K562 (cell line): ENCODE measurements around the gene ANXA8. TPM values are rescaled to one million over a fixed set of nuclear protein-coding genes. Genes with fewer than 3 reads are reported as not detected.
"Not testable (repeated sequence)": the region's sequence is repeated elsewhere in the genome, so short reads cannot be mapped to it uniquely, and the experiment has no call there.

Experiments
- ATAC-seq: fragments of 200-7000 bp; cut with Tn5 transposase; 3 replicates; pipeline ENCODE4 v1.9.1; 2020; ENCODE audit warnings: moderate library complexity
- BruUV-seq: library from RNA; stranded (reverse); fragments of 400-500 nt; replicated peaks from 2 replicates; lab custom pipeline; 2021; lab: Mats Ljungman, UMichigan
- CTCF ChIA-PET: fragments of 300-600 bp; formaldehyde crosslinking; extraction: SDS; loops from one replicate; lab custom pipeline; 2021; ENCODE audit warnings: low intra/inter-chr PET ratio; lab: Yijun Ruan, JAX
- POLR2A ChIA-PET: fragments of 300-600, 350-650 bp; sonication (Branson Sonifier 250); formaldehyde crosslinking; extraction: SDS; loops from one replicate; lab custom pipeline; 2021; ENCODE audit warnings: antibody characterized with exemption, inconsistent platforms; lab: Yijun Ruan, JAX
- DNase-seq, 4 experiments: peaks; one replicate each; pipeline versions ENCODE4 v3.0.0 to v3.0.0-alpha.2; 2011 to 2018; ENCODE audit warnings: low spot score in 3 of 4, mixed read lengths in 3 of 4; ENCODE audit errors: extremely low read depth in 1 of 4
- FAIRE-seq: peaks from 2 replicates; lab custom pipeline; 2011; peaks lifted over from hg19 to GRCh38; lab: Jason Lieb, UNC
- H2AFZ ChIP-seq: 2 replicates; pipeline ENCODE4 v1.6.0; 2011; ENCODE audit warnings: low read depth, low read length, control low read depth, inconsistent platforms
- H3K27ac ChIP-seq: fragments of 200-600 bp; 3 replicates; pipeline ENCODE4 v1.8.0; 2011; ENCODE audit warnings: low read depth, mild to moderate bottlenecking, control low read depth, inconsistent platforms, low read length, moderate library complexity, mixed read lengths; ENCODE audit errors: extremely low read depth
- H3K27me3 ChIP-seq, 2 experiments: fragments of 300-600 bp in 1 of 2; 2 replicates in 1 of 2; 3 replicates in 1 of 2; pipeline versions ENCODE4 v1.6.0 to v1.8.0; 2011; ENCODE audit warnings: inconsistent platforms in 2 of 2, low read length in 2 of 2, mild to moderate bottlenecking in 1 of 2, mixed read lengths in 1 of 2, moderate library complexity in 1 of 2; ENCODE audit not compliant: control insufficient read depth in 2 of 2, insufficient read depth in 2 of 2
- H3K36me3 ChIP-seq: fragments of 300-600 bp; 3 replicates; pipeline ENCODE4 v1.8.0; 2011; ENCODE audit warnings: mild to moderate bottlenecking, low read length, inconsistent platforms; ENCODE audit not compliant: control insufficient read depth, insufficient read depth
- H3K4me1 ChIP-seq, 2 experiments: fragments of 200-600 bp in 1 of 2; replicated peaks in 1 of 2; 2 replicates in 1 of 2; 3 replicates in 1 of 2; pipeline versions ENCODE4 v1.5.1 to v1.8.0; 2011; ENCODE audit warnings: inconsistent platforms in 2 of 2, low read length in 2 of 2, mild to moderate bottlenecking in 1 of 2, mixed read lengths in 1 of 2, moderate library complexity in 1 of 2; ENCODE audit not compliant: control insufficient read depth in 2 of 2, insufficient read depth in 2 of 2
- H3K4me2 ChIP-seq: 2 replicates; pipeline ENCODE4 v1.6.1; 2011; ENCODE audit warnings: low read length, control low read depth, inconsistent platforms, mixed read lengths; ENCODE audit not compliant: insufficient read depth
- H3K4me3 ChIP-seq: fragments of 200-600 bp; sonication (generic), shearing (Covaris generic); 2 replicates; pipeline ENCODE4 v1.5.1; 2016; ENCODE audit warnings: control low read depth, inconsistent platforms
- H3K79me2 ChIP-seq: fragments of 200-600 bp; 3 replicates; pipeline ENCODE4 v1.8.0; 2011; ENCODE audit warnings: low read length, inconsistent platforms; ENCODE audit not compliant: control insufficient read depth, insufficient read depth
- H3K9ac ChIP-seq, 2 experiments: 2 replicates each; pipeline versions ENCODE4 v1.6.0 to v1.6.1; 2011; ENCODE audit warnings: low read depth in 2 of 2, low read length in 2 of 2, control low read depth in 1 of 2, inconsistent platforms in 1 of 2, mild to moderate bottlenecking in 1 of 2, mixed read lengths in 1 of 2; ENCODE audit not compliant: insufficient read depth in 1 of 2
- H3K9me1 ChIP-seq: one replicate; pipeline ENCODE4 v1.6.0; 2011; ENCODE audit warnings: inconsistent platforms, mild to moderate bottlenecking, low read length, moderate library complexity; ENCODE audit not compliant: control insufficient read depth, insufficient read depth
- H3K9me3 ChIP-seq: replicated peaks from 2 replicates; pipeline ENCODE4 v1.5.1; 2011; ENCODE audit warnings: low read depth, low read length, inconsistent platforms; ENCODE audit not compliant: control insufficient read depth, insufficient read depth
- H4K20me1 ChIP-seq: replicated peaks from 2 replicates; pipeline ENCODE4 v1.6.1; 2011; ENCODE audit warnings: low read length, inconsistent platforms, mixed read lengths; ENCODE audit not compliant: control insufficient read depth, insufficient read depth
- WGBS: fragments of 100-300 bp; shearing (Covaris generic); methylation state at CpG from one replicate; pipeline ENCODE4 v1.1.6; 2016; ENCODE audit warnings: low coverage, mixed read lengths; ENCODE audit not compliant: insufficient coverage; ENCODE audit errors: missing lambda C conversion rate; 5-methylcytosine and 5-hydroxymethylcytosine counted together
- in situ Hi-C: fragments of 300-500 bp; cut with MboI; formaldehyde crosslinking; loops from 4 replicates; pipeline ENCODE4 v1.15.0; 2018; ENCODE audit warnings: inconsistent platforms, mixed read lengths
- intact Hi-C: fragments of 100-400 bp; cut with micrococcal nuclease; formaldehyde crosslinking; loops from 2 replicates; pipeline ENCODE4 v1.14.2; 2022
- polyA plus RNA-seq, 8 experiments: library from polyadenylated mRNA; depleted of rRNA in 4 of 8; stranded (reverse) in 5 of 8; unstranded in 3 of 8; fragments of >200 nt; fragmentation: Nextera tagmentation in 2 of 8; fragmentation: Illumina TruSeq in 1 of 8; extraction: Ambion mirVana in 2 of 8; extraction: Trizol in 1 of 8; gene quantifications; 2 replicates each; pipeline versions ENCODE4 v1.2.1 to v1.2.3, GENCODE V29; 2011 to 2014; ENCODE audit warnings: inconsistent platforms in 1 of 8, missing spikeins in 1 of 8
- total RNA-seq, 7 experiments: library from RNA; depleted of rRNA in 6 of 7; stranded (reverse); fragments of >200 nt in 6 of 7; fragmentation: Illumina TruSeq in 2 of 7; extraction: Trizol in 2 of 7; gene quantifications; 2 replicates each; pipeline versions ENCODE4 v1.2.1 to v1.2.3, GENCODE V29; 2011 to 2021; ENCODE audit warnings: low replicate concordance in 1 of 7

The ANXA8 gene
- total and polyA plus RNA-seq, 9 of the 15 experiments (the other 6 are each of a cell fraction or from before 2014, with no cell fraction given), result not detected

DNA sequence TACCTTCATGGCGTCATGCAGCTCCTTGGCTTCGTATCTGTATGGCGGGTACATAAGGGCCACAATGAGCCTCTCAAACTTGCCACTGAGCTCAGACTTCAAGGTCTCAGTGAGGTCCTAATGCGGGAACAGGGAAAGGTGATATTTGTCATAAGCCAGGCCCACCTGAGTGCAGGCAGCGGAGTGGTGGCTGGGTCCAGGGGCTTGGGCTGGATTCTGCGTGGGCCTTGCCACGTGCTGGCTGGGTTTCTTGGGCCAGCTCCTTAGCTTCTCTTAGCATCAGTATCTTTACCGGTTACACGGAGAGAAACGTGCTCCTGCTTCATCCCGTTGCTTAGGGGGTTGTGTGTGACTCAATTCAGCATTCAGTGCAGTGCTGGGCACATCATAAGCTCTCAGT, 6.8 kb downstream of the ANXA8 start:
- H3K79me2 ChIP-seq, H3K9me3 ChIP-seq, H4K20me1 ChIP-seq, H3K27me3 ChIP-seq, H3K9me1 ChIP-seq, BruUV-seq, H3K4me1 ChIP-seq, H3K4me2 ChIP-seq, CTCF ChIA-PET, H2AFZ ChIP-seq, POLR2A ChIA-PET, in situ Hi-C loops, H3K9ac ChIP-seq, FAIRE-seq, intact Hi-C loops, H3K36me3 ChIP-seq, DNase-seq, ATAC-seq, H3K27ac ChIP-seq, H3K4me3 ChIP-seq: not testable (repeated sequence)
- WGBS, result 18% methylated on average over 5 of the region's 11 CpGs

DNA sequence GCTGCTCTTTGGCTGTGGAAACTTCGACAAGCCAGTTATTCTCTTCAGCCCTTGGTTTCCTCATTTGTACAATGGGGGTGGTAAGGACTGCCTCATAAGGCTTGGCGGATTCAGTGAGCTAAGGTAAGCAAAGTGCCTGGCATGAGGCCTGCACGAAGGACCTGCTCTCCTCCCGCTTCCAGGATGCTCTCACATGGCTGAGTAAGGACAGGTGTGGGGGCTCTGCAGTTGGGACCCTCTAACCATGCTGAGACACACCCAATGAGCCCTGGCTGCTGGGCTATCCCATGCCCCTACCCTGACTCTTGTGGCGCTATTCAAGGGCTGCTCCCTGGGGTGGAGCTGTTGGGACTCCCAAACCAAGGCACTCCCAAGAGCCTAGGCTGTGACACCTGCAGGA, 8.8 kb downstream of the ANXA8 start:
- H3K4me2 ChIP-seq, H3K4me1 ChIP-seq, POLR2A ChIA-PET, H3K9ac ChIP-seq, DNase-seq, intact Hi-C loops, H3K9me3 ChIP-seq, H2AFZ ChIP-seq, H3K27ac ChIP-seq, ATAC-seq, H3K4me3 ChIP-seq, in situ Hi-C loops, CTCF ChIA-PET, BruUV-seq, H3K27me3 ChIP-seq, FAIRE-seq, H3K9me1 ChIP-seq, H4K20me1 ChIP-seq, H3K79me2 ChIP-seq, H3K36me3 ChIP-seq: not testable (repeated sequence)
- WGBS, result 7% methylated on average over 4 of the region's 5 CpGs

DNA sequence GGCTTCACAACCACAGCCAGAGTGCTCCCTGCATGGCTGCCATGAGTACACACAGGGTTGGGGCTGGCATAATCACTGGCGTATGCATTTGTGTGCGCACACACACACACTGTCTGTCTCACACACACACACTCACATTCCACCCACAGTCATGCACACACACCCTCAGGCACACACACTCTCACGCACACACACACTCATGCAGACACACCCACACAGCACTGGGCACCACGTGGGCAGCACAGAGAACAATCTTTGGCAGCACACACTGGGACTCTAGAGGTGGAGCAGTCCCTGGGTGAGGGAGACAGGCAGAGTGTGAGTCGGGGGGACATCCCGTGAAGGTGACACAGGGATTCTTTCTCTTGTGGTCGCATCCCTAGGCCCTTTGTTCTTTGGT, 10.4 kb downstream of the ANXA8 start:
- in situ Hi-C loops, H3K36me3 ChIP-seq, H3K79me2 ChIP-seq, H3K4me1 ChIP-seq, DNase-seq, H3K4me2 ChIP-seq, ATAC-seq, FAIRE-seq, H3K27ac ChIP-seq, BruUV-seq, CTCF ChIA-PET, intact Hi-C loops, H3K9me3 ChIP-seq, H2AFZ ChIP-seq, H3K27me3 ChIP-seq, POLR2A ChIA-PET, H4K20me1 ChIP-seq, H3K4me3 ChIP-seq, H3K9me1 ChIP-seq, H3K9ac ChIP-seq: not testable (repeated sequence)
- no CpG with 5 or more reads among the region's 7 CpGs for WGBS

DNA sequence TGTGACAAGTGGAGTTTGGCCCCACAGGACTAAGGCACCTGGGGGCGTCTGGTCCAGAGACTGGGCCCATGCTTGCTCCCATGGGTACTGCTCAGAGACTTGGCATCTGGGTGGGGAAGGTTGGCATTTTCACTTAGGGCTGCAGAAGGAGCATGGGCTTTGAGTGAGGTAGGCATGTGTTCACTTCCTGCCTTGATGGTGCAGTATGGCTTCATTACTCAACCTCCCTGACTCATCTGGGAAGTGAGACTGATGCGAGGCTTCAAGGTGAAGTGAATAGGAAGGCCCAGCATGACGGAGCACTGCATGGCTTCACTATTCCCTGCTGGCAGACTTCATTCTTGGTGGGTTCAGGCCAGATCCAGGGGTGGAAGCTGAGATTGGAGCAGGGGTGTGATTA, 11.3 kb downstream of the ANXA8 start:
- FAIRE-seq, CTCF ChIA-PET, H3K79me2 ChIP-seq, H3K4me3 ChIP-seq, in situ Hi-C loops, BruUV-seq, H2AFZ ChIP-seq, ATAC-seq, H4K20me1 ChIP-seq, POLR2A ChIA-PET, DNase-seq, H3K36me3 ChIP-seq, H3K9me3 ChIP-seq, H3K4me2 ChIP-seq, intact Hi-C loops, H3K9me1 ChIP-seq, H3K9ac ChIP-seq, H3K27me3 ChIP-seq, H3K4me1 ChIP-seq, H3K27ac ChIP-seq: not testable (repeated sequence)
- no CpG with 5 or more reads among the region's 3 CpGs for WGBS
